ENCODE measurements around the gene IKZF1.

- no peak for TF ChIP-seq REST (IDR thresholded peaks at IDR 0.05; ENCODE audit: insufficient replicate concordance, low read depth)
- no peak for TF ChIP-seq CTCF (IDR thresholded peaks at IDR 0.05; ENCODE audit: insufficient read depth, low read length)
- no peak for TF ChIP-seq POLR2AphosphoS5 (IDR thresholded peaks at IDR 0.05; ENCODE audit: low read depth)
- no peak for TF ChIP-seq SPI1 (IDR thresholded peaks at IDR 0.05; ENCODE audit: borderline replicate concordance, low read depth)
- no peak for TF ChIP-seq GABPA (IDR thresholded peaks at IDR 0.05; ENCODE audit: low read depth)
These were observed 52.9 kb downstream of the IKZF1 start for GRCh38 chr7:50357426-50357825.
